Type B pancreatic cell (in vitro differentiated cells): ENCODE measurements around the gene KRT12. TPM values are rescaled to one million over a fixed set of nuclear protein-coding genes. Genes with fewer than 3 reads are reported as not detected.

Experiments
- DNase-seq: peaks from one replicate; pipeline ENCODE4 v3.0.0; 2021; ENCODE audit warnings: mixed read lengths; ENCODE audit not compliant: unreplicated experiment; ENCODE audit errors: extremely low spot score
- H3K27ac Mint-ChIP-seq: 2 replicates; pipeline ENCODE4 v1.8.0; 2021; ENCODE audit warnings: mild to moderate bottlenecking, mixed read lengths
- H3K27me3 Mint-ChIP-seq: 2 replicates; pipeline ENCODE4 v1.8.0; 2021; ENCODE audit warnings: mixed read lengths
- H3K36me3 Mint-ChIP-seq: 2 replicates; pipeline ENCODE4 v1.8.0; 2021; ENCODE audit warnings: mixed read lengths
- H3K4me1 Mint-ChIP-seq: one replicate; pipeline ENCODE4 v1.8.0; 2021; ENCODE audit warnings: mixed read lengths; ENCODE audit not compliant: unreplicated experiment
- H3K4me3 Mint-ChIP-seq: 2 replicates; pipeline ENCODE4 v1.8.0; 2021; ENCODE audit warnings: mild to moderate bottlenecking, mixed read lengths
- H3K9me3 Mint-ChIP-seq: 2 replicates; pipeline ENCODE4 v1.8.0; 2021; ENCODE audit warnings: mixed read lengths
- CTCF ChIP-seq: fragments of 200-600 bp; sonication (generic); conservative IDR thresholded peaks from 2 replicates; pipeline ENCODE4 v1.5.0; 2021; ENCODE audit warnings: antibody characterized with exemption, mild to moderate bottlenecking
- total RNA-seq: library from RNA; stranded (reverse); gene quantifications from 2 replicates; pipeline ENCODE4 v1.2.1, GENCODE V29; 2021; ENCODE audit warnings: low replicate concordance

Gene KRT12
- total RNA-seq, 1 donor from 2014 or later, result not detected

- peaks cover 4% of the 10 kb centered on the region for H3K27me3 Mint-ChIP-seq
- H3K27ac Mint-ChIP-seq, result no peak overlapping the region
- H3K36me3 Mint-ChIP-seq, result peaks cover 2% of the 10 kb centered on the region
- peaks cover 11% of the 10 kb centered on the region for H3K4me1 Mint-ChIP-seq
- no peaks in the 10 kb centered on the region for H3K9me3 Mint-ChIP-seq
- TF ChIP-seq CTCF, result no peak
- H3K4me3 Mint-ChIP-seq, result no peak overlapping the region
- no peak for DNase-seq
Observed at GRCh38 chr17:40843242-40843641, 23.8 kb downstream of the KRT12 start.

- Mint-ChIP-seq H3K27ac (no peak overlapping the region), H3K27me3 (peaks cover 4% of the 10 kb centered on the region), H3K9me3 (no peaks in the 10 kb centered on the region), H3K4me3 (no peak overlapping the region), H3K4me1 (peaks cover 4% of the 10 kb centered on the region), H3K36me3 (peaks cover 3% of the 10 kb centered on the region)
- DNase-seq, result no peak
- no peak for TF ChIP-seq CTCF
Observed at GRCh38 chr17:40841246-40841645, 25.8 kb downstream of the KRT12 start.

DNA sequence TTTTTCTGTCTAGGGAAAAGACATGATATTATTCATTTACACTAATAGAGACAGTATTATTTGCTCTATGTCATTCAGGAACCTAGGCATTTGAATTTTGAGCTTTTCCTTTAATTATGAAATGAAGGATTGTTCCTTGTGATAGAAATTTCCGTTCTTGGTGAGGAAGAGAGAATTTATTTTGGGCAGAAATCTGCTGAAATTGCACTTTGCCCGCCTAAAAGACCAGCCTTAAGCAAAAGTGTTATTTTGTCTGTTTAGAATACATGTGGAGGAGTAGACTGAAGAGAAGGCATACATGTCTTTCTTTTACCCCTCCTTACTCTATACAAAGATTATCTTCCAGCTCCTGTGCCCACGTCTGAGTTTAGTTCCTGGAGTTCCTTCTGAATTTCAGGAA is 27.8 kb downstream of the KRT12 start:
- DNase-seq, result no peak
- Mint-ChIP-seq H3K4me1 (peaks cover 4% of the 10 kb centered on the region), H3K27me3 (no peaks in the 10 kb centered on the region), H3K27ac (no peak overlapping the region), H3K9me3 (no peaks in the 10 kb centered on the region), H3K36me3 (peaks cover 10% of the 10 kb centered on the region), H3K4me3 (no peak overlapping the region)
- TF ChIP-seq CTCF, result no peak

GRCh38 chr17:40836020-40836419 is 31.0 kb downstream of the KRT12 start:
- no peak for DNase-seq
- H3K4me3 Mint-ChIP-seq, result no peak overlapping the region
- no peaks in the 10 kb centered on the region for H3K9me3 Mint-ChIP-seq
- no peaks in the 10 kb centered on the region for H3K4me1 Mint-ChIP-seq
- H3K27me3 Mint-ChIP-seq, result no peaks in the 10 kb centered on the region
- no peak overlapping the region for H3K27ac Mint-ChIP-seq
- no peak for TF ChIP-seq CTCF
- peaks cover 14% of the 10 kb centered on the region for H3K36me3 Mint-ChIP-seq

DNA sequence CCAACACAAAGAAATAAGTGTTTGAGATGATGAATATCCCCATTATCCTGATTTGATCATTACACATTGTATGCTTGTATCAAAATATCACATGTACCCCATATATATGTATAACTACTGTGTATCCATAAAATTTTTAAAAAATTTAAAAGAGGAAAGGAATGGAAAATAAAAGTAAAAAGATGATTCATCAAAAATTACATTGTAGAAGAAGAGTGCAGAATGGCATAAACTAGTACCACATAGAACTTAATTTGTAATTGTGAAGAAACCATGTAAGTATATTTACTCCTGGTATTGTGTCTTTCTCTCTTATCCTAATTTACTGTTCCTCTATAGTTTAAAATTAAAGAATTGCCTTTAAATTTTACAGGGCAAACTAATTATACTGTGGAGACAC is 33.1 kb downstream of the KRT12 start:
- Mint-ChIP-seq H3K27me3 (no peaks in the 10 kb centered on the region), H3K4me3 (no peak overlapping the region), H3K36me3 (peaks cover 17% of the 10 kb centered on the region), H3K9me3 (no peaks in the 10 kb centered on the region), H3K4me1 (no peaks in the 10 kb centered on the region), H3K27ac (no peak overlapping the region)
- no peak for TF ChIP-seq CTCF
- DNase-seq, result no peak

DNA sequence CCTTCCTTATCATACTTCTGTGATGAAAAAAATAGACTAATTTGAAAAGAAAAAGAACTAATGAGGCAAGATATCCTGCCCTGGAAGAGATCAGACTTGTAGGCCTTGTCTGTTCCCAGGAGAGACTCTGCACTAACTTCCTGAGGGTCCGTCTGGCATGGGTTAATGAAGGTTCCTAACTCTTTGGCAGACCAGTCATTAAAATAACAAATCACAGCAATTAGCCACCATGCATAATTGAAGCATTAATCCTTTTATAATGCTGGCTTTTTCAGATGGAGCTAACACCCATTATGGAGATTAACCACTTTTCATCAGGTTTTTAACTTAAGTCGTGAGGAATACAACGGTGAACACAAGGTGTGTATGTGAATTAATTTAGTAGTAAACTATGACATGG is 34.2 kb downstream of the KRT12 start:
- no peaks in the 10 kb centered on the region for H3K27me3 Mint-ChIP-seq
- no peak for DNase-seq
- no peak overlapping the region for H3K4me3 Mint-ChIP-seq
- no peak for TF ChIP-seq CTCF
- no peaks in the 10 kb centered on the region for H3K9me3 Mint-ChIP-seq
- H3K36me3 Mint-ChIP-seq, result peaks cover 14% of the 10 kb centered on the region
- H3K27ac Mint-ChIP-seq, result no peak overlapping the region
- no peaks in the 10 kb centered on the region for H3K4me1 Mint-ChIP-seq
